CD4-positive, alpha-beta T cell treated with Interleukin-12 subunit alpha and Interleukin-12 subunit beta, for 1 hour (primary cell): ENCODE data around the gene TBXA2R.

Source experiments
- DNase-seq: peaks from one replicate; pipeline ENCODE4 v3.0.0-alpha.2; 2020

TBXA2R gene

GRCh38 chr19:3550947-3551791 lies 55.5 kb downstream of the TBXA2R start:
- DNase-seq: no peak

GRCh38 chr19:3549816-3550215 lies 56.9 kb downstream of the TBXA2R start:
- DNase-seq: no peak

GRCh38 chr19:3548606-3549005 lies 58.1 kb downstream of the TBXA2R start:
- no peak for DNase-seq

DNA sequence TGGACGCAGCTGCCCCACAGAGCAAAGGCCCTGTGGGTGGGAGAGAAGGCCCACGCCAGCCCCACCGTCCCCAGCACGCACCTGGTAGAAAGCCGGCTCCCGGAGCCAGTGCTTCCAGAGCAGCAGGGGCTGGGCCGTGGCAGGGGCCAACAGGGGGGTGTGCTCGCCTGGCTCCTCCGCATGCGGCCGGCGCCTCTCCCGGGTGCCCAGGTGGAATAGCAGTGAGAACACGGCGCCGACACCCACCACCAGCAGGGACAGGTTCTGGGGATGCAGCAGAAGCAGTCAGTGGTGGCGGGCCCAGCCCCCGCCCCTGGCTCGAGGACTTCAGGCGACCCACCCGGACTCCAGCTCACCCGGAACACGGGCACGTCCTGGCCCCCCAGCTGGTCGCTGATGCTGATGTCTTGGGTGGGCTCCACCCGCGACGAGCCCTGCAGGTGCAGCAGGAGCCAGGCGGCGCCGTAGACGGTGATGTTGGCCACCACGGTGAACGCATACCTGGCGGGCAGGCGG lies 58.9 kb downstream of the TBXA2R start:
- DNase-seq: no peak

GRCh38 chr19:3547301-3547731 lies 59.4 kb downstream of the TBXA2R start:
- DNase-seq: peak; percentile 41

GRCh38 chr19:3546119-3546518 lies 60.6 kb downstream of the TBXA2R start:
- DNase-seq: no peak

DNA sequence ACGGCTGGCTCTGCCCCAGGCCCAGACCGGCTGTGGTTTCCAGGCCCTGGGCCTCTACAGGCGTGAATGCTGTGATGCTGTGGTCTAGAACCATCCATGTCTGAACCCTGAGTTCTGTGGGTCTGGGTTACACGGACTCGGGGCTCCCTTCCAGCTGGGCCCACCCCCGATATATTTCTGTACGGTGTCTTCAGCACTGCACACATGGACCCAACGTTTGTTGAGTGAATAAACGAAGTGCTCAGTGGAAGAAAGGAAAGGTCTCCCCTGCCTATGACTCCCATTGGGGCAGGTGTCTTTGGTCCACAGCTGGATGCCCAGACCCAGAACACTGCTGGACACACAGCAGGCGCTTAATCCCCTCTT lies 61.0 kb downstream of the TBXA2R start:
- no peak for DNase-seq

GRCh38 chr19:3544742-3545668 lies 61.7 kb downstream of the TBXA2R start:
- peak; percentile 78 for DNase-seq
